NCI-H1436 (cell line): ENCODE data around the gene CLEC20A.

ENCODE experiments used
- DNase-seq: peaks from one replicate; lab custom pipeline; 2025; lab: John Stamatoyannopoulos, UW

The CLEC20A gene

GRCh38 chr1:178496410-178497135 lies at the start of gene CLEC20A:
Gene CLEC20A, minus strand, starts transcription at chr1:178496964. Its CDS starts 25 bp downstream, at chr1:178496939.
- no peak for DNase-seq

GRCh38 chr1:178544531-178544930 lies 47.8 kb upstream of the CLEC20A start:
- DNase-seq, result no peak

- peak; percentile 50 for DNase-seq
These were observed 46.5 kb upstream of the CLEC20A start for GRCh38 chr1:178543290-178543607.

GRCh38 chr1:178542554-178543289 lies 46.0 kb upstream of the CLEC20A start:
- DNase-seq, result peak; percentile 51

- peak; percentile 23 for DNase-seq
These were observed 45.2 kb upstream of the CLEC20A start for GRCh38 chr1:178541829-178542553.

- DNase-seq, result no peak
These were observed 44.6 kb upstream of the CLEC20A start for GRCh38 chr1:178541379-178541778.

GRCh38 chr1:178540646-178541045 lies 43.9 kb upstream of the CLEC20A start:
- no peak for DNase-seq

- DNase-seq, result no peak
These were observed 43.4 kb upstream of the CLEC20A start for GRCh38 chr1:178540204-178540603.

- no peak for DNase-seq
These were observed 42.5 kb upstream of the CLEC20A start for GRCh38 chr1:178539291-178539690.

GRCh38 chr1:178538192-178538916 lies 41.6 kb upstream of the CLEC20A start:
- no peak for DNase-seq

GRCh38 chr1:178537382-178538090 lies 40.8 kb upstream of the CLEC20A start:
- DNase-seq, result no peak

GRCh38 chr1:178536844-178537371 lies 40.1 kb upstream of the CLEC20A start:
- DNase-seq, result no peak

GRCh38 chr1:178536329-178536728 lies 39.6 kb upstream of the CLEC20A start:
- no peak for DNase-seq

GRCh38 chr1:178534137-178534868 lies 37.5 kb upstream of the CLEC20A start:
- DNase-seq, result no peak

- no peak for DNase-seq
These were observed 36.6 kb upstream of the CLEC20A start for GRCh38 chr1:178533121-178533946.

GRCh38 chr1:178532392-178532791 lies 35.6 kb upstream of the CLEC20A start:
- peak; percentile 65 for DNase-seq

- peak; percentile 38 for DNase-seq
These were observed 35.1 kb upstream of the CLEC20A start for GRCh38 chr1:178531887-178532286.

- DNase-seq, result no peak
These were observed 33.7 kb upstream of the CLEC20A start for GRCh38 chr1:178530502-178530901.

GRCh38 chr1:178530037-178530402 lies 33.3 kb upstream of the CLEC20A start:
- no peak for DNase-seq
